ENCODE measurements around the gene MTHFS.

Gene MTHFS

GRCh38 chr15:79875213-79875612 is 21.6 kb downstream of the MTHFS start:
- DNase-seq (ENCODE audit: low spot score): no peak

- DNase-seq (ENCODE audit: low spot score): no peak
These were observed 22.6 kb downstream of the MTHFS start for GRCh38 chr15:79874242-79874641.

- no peak for DNase-seq (ENCODE audit: low spot score)
These were observed 24.3 kb downstream of the MTHFS start for GRCh38 chr15:79872358-79873017.

- DNase-seq (ENCODE audit: low spot score): no peak
These were observed 28.3 kb downstream of the MTHFS start for GRCh38 chr15:79868554-79868953.

- DNase-seq (ENCODE audit: low spot score): no peak
These were observed 32.9 kb downstream of the MTHFS start for GRCh38 chr15:79863886-79864285.

- DNase-seq (ENCODE audit: low spot score): no peak
These were observed 34.6 kb downstream of the MTHFS start for GRCh38 chr15:79862191-79862590.

GRCh38 chr15:79860661-79861060 is 36.2 kb downstream of the MTHFS start:
- no peak for DNase-seq (ENCODE audit: low spot score)

- no peak for DNase-seq (ENCODE audit: low spot score)
These were observed 38.3 kb downstream of the MTHFS start for GRCh38 chr15:79858469-79858868.

- peak; percentile 56 for DNase-seq (ENCODE audit: low spot score)
These were observed 43.1 kb downstream of the MTHFS start for GRCh38 chr15:79853492-79854328.

GRCh38 chr15:79849789-79850188 is 47.0 kb downstream of the MTHFS start:
- peak; percentile 43 for DNase-seq (ENCODE audit: low spot score)

- no peak for DNase-seq (ENCODE audit: low spot score)
These were observed 50.3 kb downstream of the MTHFS start for GRCh38 chr15:79846539-79846938.

- DNase-seq (ENCODE audit: low spot score): no peak
These were observed 52.6 kb downstream of the MTHFS start for GRCh38 chr15:79844221-79844620.

GRCh38 chr15:79837846-79838245 is 59.0 kb downstream of the MTHFS start:
- no peak for DNase-seq (ENCODE audit: low spot score)

- DNase-seq (ENCODE audit: low spot score): no peak
These were observed 62.3 kb downstream of the MTHFS start for GRCh38 chr15:79834495-79834894.

- no peak for DNase-seq (ENCODE audit: low spot score)
These were observed 64.3 kb downstream of the MTHFS start for GRCh38 chr15:79832367-79833120.

- no peak for DNase-seq (ENCODE audit: low spot score)
These were observed 65.2 kb downstream of the MTHFS start for GRCh38 chr15:79831604-79832003.

- DNase-seq (ENCODE audit: low spot score): no peak
These were observed 66.9 kb downstream of the MTHFS start for GRCh38 chr15:79829950-79830349.

- no peak for DNase-seq (ENCODE audit: low spot score)
These were observed 68.4 kb downstream of the MTHFS start for GRCh38 chr15:79828447-79828846.

GRCh38 chr15:79826800-79827199 is 70.0 kb downstream of the MTHFS start:
- DNase-seq (ENCODE audit: low spot score): no peak

GRCh38 chr15:79824136-79824701 is 72.6 kb downstream of the MTHFS start:
- DNase-seq (ENCODE audit: low spot score): no peak

GRCh38 chr15:79820820-79821219 is 76.0 kb downstream of the MTHFS start:
- no peak for DNase-seq (ENCODE audit: low spot score)

GRCh38 chr15:79820176-79820575 is 76.6 kb downstream of the MTHFS start:
- DNase-seq (ENCODE audit: low spot score): no peak
